Liver (tissue), 3 donors: ENCODE measurements around the gene COL11A1.

ENCODE experiments used
- ATF3 ChIP-seq: IDR thresholded peaks from 2 replicates; pipeline ENCODE4 v1.6.1; 2016; ENCODE audit warnings: antibody characterized with exemption
- CTCF ChIP-seq: fragments of 150-350 bp; IDR thresholded peaks from 2 replicates; pipeline ENCODE4 v1.5.1; 2017; ENCODE audit warnings: improper control_type of control experiment, low read depth, low read length; ENCODE audit not compliant: missing input control
- EGR1 ChIP-seq, 2 donors: IDR thresholded peaks; 2 replicates each; pipeline ENCODE4 v1.6.1; 2016 to 2018; ENCODE audit warnings: antibody characterized with exemption in 2 of 2, low read depth in 2 of 2
- GABPA ChIP-seq, 2 donors: IDR thresholded peaks in 1 of 2; conservative IDR thresholded peaks in 1 of 2; 2 replicates each; pipeline ENCODE4 v1.6.1; 2016; ENCODE audit warnings: antibody characterized with exemption in 2 of 2, mild to moderate bottlenecking in 1 of 2, moderate library complexity in 1 of 2
- JUND ChIP-seq, 2 donors: IDR thresholded peaks; 2 replicates each; pipeline ENCODE4 v1.6.1; 2016; ENCODE audit warnings: antibody characterized with exemption in 2 of 2
- MAX ChIP-seq: IDR thresholded peaks from 2 replicates; pipeline ENCODE4 v1.6.1; 2016; ENCODE audit warnings: antibody characterized with exemption
- NR2F2 ChIP-seq: IDR thresholded peaks from 2 replicates; pipeline ENCODE4 v1.6.1; 2016; ENCODE audit warnings: antibody characterized with exemption
- RAD21 ChIP-seq, 2 donors: IDR thresholded peaks; 2 replicates each; pipeline ENCODE4 v1.6.1; 2016; ENCODE audit warnings: antibody characterized with exemption in 2 of 2, mild to moderate bottlenecking in 2 of 2
- REST ChIP-seq: IDR thresholded peaks from 2 replicates; pipeline ENCODE4 v1.6.1; 2016; ENCODE audit warnings: antibody characterized with exemption, mild to moderate bottlenecking
- RXRA ChIP-seq, 2 donors: IDR thresholded peaks; 2 replicates each; pipeline ENCODE4 v1.6.1; 2017 to 2018; ENCODE audit warnings: antibody characterized with exemption in 2 of 2, mild to moderate bottlenecking in 1 of 2
- SP1 ChIP-seq: IDR thresholded peaks from 2 replicates; pipeline ENCODE4 v1.6.1; 2018; ENCODE audit warnings: antibody characterized with exemption, mild to moderate bottlenecking
- TAF1 ChIP-seq: conservative IDR thresholded peaks from 2 replicates; pipeline ENCODE4 v1.6.1; 2016; ENCODE audit warnings: antibody characterized with exemption, mild to moderate bottlenecking
- YY1 ChIP-seq: IDR thresholded peaks from 2 replicates; pipeline ENCODE4 v1.6.1; 2016; ENCODE audit warnings: antibody characterized with exemption, mild to moderate bottlenecking
- ZBTB33 ChIP-seq: IDR thresholded peaks from 2 replicates; pipeline ENCODE4 v1.6.1; 2016; ENCODE audit warnings: antibody characterized with exemption
- donor health status: healthy.
- donor health status: healthy.

- TF ChIP-seq TAF1 (no peak), SP1 (no peak), JUND (IDR thresholded peaks at IDR 0.05) (no peak), CTCF (no peak), ZBTB33 (no peak), ATF3 (no peak), NR2F2 (no peak), REST (no peak), RAD21 (IDR thresholded peaks at IDR 0.05) (no peak), EGR1 (IDR thresholded peaks at IDR 0.05; ENCODE audit: low read depth in 2 of 2) (no peak), MAX (no peak), YY1 (no peak), RXRA (IDR thresholded peaks at IDR 0.05) (no peak), GABPA (IDR thresholded peaks at IDR 0.05 in 1 of 2, conservative IDR thresholded peaks at IDR 0.05 in 1 of 2) (no peak)
These were observed 244.6 kb downstream of the COL11A1 start for GRCh38 chr1:102863704-102864103.
